Measurements from ENCODE around the gene STK17B.

GRCh38 chr2:196174404-196174803 lies 3.0 kb upstream of the STK17B start:
- no peak for TF ChIP-seq ZSCAN4 (tag by site-specific recombination; IDR thresholded peaks at IDR 0.05)
- no peak for TF ChIP-seq ZNF140 (tag by site-specific recombination; IDR thresholded peaks at IDR 0.05)
- no peak for TF ChIP-seq ZNF830 (tag by site-specific recombination; IDR thresholded peaks at IDR 0.05; ENCODE audit: low read depth)
- no peak for TF ChIP-seq KLF16 (tag by site-specific recombination; IDR thresholded peaks at IDR 0.05)
- no peak for TF ChIP-seq ZNF16 (tag by site-specific recombination; IDR thresholded peaks at IDR 0.05; ENCODE audit: low read depth)
- TF ChIP-seq CTCF (tag by site-specific recombination; IDR thresholded peaks at IDR 0.05): no peak
